ENCODE results near the gene CTSW.

CTSW gene

DNA sequence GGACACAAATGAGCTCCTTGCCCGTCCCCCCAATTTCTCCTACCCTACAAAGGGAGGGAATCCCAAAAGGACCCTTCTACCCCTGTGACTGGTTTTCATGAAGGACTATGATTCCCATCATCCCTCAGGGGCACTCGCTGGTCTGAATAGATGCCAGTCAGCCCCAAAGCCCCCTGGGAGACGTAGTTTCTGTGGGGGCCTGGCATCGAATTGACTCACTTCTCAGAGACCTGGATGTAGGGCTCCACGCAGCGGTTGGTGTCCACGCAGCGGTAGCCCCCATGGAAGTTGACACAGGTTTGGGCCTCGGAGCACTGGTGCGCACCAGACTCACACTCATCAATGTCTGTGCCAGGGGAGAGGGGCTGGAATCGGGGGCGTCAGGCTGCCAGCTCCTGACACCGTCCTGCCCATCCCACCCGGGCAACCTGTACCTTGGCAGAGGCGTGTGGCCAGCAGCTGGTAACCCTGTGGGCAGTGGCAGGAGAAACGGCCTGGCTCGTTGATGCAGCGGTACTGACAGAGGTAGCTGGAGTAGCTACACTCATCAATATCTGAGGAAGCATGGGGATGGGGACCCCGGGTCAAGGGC is 11.5 kb upstream of the CTSW start:
- DNase-seq, result no peak

DNA sequence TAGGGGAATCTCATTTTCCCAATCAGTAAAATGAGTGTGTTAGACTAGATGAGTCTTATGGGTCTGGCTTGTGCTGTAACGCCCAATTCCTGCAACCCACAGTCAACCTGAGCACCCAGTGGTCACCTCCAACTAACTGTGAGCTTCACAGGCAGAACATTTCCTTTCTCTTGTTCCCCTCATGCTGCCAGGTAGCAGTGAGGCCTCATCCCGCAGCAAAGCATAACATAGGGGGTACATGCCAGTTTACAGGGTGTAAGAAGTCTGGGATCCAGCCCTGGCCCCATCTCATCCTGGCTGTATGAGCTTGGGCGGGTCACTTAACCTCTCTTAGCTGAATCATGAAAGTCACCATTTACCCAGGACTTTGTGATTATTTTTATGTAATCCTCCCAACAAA is 10.7 kb upstream of the CTSW start:
- no peak for DNase-seq

DNA sequence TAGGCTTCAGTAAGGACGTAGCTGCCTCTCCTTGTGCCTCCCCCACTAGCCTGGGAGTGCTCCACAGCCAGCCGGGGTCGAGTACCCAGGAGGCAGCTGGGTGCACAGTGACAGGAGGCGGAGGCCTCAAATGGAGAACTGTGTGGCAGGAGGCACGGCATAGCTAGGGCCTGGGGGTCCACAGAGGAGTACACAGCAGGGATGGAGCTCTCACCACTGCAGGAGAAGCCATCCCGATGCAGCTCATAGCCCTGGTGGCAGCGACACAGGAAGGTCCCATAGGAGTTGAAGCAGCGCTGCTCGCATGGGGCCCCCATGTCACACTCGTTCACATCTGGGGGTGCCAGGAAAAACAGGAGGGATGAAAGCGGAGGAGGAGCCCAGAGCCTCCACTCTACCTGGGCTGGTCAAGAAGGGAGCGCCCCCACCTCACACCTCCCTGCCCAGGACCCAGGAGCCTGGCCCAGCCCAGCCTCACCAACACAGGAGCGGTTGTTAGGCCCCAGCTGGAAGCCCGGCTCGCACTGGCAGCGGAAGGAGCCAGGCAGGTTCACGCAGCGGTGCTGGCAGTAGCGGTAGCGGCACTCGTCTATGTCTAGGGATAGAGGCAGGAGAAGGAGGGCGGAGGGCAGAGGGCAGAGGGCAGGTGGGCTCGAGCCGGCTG is 9.9 kb upstream of the CTSW start:
- no peak for DNase-seq

DNA sequence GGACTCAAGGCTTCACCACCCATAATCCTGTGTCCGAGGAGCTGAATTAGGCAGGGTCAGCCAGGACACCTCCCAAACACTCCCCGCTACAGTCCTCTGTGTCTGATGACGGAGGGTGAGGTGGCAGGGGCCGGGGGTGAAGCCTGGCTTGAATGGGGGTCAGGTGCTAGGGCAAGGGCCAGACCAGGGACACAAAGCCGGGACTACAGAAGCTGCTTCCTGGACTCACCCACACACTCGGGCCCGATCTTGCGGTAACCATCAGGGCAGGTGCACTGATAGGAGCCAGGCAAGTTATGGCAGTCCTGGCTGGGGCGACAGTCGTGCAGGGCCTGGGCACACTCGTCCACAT is 9.4 kb upstream of the CTSW start:
- DNase-seq, result no peak

DNA sequence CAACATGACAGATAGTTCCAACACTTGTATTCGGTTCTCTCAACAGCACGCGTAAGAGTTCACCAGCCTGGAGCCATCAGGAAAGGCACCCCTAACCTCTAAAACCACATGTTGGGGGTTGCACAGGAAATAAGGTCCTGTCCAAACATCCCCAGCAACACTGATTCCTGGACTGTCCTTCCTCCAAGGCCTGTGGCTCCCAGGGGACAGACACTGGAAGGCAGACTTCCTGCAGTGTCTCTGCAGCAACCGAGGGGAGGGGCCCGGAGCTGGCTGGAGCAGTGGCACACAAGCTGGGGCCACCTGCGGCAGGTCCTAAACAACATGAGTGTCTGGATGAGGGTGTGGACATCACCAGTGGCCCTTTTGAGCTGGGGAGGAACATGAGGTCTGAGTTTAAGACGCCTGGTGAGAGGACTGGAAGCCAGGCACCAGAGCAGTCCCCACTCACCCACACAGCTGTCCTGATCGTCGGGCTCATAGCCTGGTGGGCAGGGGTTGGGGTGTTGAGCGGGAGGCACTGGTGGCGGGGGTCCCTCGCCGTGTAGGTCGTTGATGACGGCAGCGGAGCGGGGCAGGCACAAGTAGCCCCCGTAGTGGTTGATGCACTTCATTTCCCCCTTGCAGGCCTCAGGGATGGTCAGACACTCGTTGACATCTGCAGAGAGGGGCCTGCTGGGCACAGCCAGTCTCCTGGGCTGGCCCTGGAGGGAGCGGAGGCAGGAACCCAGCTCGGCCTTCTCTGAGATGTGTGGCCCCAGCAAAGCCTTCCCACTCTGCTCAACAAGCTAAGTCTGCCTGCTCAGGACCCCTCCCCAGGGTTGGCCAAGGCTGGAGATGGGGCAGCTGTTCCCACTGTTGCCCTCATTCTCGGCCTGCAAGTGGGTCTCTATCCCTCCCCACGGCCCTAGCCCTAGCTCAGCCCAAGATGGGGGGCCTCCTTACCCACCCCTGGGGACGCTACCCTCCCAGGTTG is 8.6 kb upstream of the CTSW start:
- no peak for DNase-seq

DNA sequence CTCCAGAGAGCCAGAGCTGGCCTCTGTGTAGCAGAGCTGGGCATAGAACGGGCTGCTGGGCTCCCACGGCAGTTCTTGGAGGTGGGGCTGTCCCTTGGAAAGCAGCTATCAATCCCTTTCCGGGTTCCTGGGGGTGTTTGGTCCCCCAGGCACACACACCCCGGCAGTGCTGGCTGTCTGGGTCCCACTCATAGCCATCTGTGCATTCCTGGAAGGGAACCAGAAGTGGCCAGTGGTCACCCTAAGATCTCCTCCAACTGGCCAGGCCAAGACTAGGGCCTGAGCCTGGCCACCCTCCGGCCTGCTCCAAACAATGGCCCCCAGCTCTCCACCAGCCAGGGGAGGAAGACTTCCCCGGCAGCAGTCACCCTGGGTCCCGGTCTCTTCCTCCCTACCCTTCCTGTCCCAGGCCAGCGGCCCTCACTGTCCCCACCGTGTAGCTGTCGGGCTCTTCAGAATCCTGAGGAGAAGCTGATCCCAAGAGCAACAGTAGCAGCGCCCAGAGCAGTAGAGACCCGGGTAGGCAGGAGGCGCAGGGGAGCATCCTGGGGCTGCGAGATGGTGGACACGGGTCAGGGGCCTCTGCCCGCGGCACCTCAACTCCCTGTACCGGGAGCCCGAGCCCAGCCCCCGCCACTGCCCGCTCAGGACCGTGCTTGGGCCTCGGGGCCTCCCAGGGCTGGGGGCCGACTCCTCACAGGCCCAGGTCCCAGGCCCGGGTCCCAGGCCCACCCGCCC is 7.7 kb upstream of the CTSW start:
- no peak for DNase-seq

DNA sequence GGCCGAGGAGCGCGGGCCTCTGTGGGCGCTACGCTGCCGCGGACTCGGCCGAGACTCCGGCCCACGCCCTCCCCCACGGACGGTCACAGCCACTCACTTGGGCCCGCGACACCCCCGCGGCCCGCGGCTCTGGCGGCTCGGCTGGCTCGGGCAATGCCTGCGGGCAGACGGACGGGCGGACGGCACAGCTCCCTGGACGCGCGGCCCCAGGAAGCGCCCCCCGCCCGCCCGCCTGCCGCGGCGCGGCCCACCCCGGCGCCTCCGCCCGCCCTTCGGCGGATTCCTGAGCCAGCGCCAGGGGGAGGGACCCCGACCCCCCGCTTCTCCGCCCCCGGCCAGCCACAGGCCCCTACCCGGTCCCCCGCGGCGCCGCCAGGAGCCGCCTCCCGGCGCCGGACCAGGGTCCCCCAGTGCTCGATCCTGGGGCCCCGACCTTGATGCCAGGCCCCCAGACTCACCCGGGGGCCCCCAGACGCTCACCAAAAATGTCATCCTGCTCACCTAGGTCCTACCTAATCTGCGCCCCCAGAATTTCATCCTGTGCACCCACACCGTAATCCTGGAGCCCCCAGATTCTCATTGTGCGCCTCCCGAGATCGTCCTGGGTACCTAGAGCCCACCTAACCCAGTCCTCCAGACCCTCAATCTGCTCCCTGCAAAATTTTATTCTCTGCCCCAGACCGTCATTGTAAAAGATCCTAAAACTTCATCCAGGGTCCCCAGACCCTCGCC is 6.9 kb upstream of the CTSW start, which contains the start of gene EFEMP2:
Gene EFEMP2, minus strand, starts transcription at position 215 of the 732 bp plus-strand sequence. CDS start 446 bp downstream, outside the sequence.
- no peak for DNase-seq

DNA sequence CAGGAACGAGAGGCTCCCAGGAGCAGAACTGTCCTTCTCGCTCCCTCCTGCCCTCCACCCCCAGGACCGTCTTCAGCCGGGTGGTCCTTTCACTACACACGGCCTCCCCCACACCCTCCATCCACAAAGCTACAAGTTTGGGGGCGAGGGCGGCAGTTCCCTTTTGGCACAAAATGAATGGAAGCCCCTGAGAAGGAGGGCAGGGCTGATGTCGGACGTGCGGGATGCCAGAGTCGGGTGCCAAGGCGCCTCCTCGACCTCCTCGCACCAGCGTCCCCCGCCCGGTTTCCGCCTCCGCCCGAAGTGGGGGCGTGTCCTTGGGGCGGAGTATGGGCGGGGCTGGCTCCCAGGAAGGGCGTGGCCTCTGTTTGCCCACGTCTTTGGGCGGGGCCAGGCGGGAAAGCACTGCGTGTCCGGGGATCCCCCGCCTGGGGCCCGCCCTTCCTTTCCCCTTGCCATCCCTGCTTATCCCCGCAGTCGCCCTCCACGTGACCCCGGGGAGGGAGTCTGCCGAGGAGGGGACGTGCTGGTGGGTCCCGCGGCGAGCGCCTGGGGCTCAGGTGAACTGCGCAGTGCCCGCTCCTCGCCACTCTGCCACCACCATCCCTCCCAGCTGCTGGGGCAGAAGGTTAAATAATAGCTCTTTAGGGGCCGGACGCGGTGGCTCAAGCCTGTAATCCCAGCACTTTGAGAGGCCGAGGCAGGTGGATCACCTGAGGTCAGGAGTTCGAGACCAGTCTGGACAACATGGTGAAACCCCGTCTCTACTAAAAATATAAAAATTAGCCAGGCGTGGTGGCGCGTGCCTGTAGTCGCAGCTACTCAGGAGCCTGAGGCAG is 6.1 kb upstream of the CTSW start:
- DNase-seq, result peak; percentile 97

DNA sequence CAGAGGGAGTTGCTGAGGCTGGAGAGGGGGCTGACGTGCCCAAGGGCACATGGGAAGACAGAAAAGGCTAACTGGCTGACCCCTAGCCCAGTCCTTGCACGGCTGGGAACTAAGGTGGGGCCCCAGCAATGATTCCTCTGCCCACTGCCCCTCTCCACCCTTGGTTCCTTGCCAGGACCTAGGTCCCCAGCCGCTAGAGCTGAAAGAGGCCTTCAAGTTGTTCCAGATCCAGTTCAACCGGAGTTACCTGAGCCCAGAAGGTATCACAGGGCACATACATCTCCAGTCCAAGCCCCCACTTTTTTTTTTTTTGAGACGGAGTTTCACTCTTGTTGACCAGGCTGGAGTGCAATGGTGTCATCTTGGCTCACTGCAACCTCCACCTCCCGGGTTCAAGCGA is 390 bp downstream of the CTSW start:
- no peak for DNase-seq

DNA sequence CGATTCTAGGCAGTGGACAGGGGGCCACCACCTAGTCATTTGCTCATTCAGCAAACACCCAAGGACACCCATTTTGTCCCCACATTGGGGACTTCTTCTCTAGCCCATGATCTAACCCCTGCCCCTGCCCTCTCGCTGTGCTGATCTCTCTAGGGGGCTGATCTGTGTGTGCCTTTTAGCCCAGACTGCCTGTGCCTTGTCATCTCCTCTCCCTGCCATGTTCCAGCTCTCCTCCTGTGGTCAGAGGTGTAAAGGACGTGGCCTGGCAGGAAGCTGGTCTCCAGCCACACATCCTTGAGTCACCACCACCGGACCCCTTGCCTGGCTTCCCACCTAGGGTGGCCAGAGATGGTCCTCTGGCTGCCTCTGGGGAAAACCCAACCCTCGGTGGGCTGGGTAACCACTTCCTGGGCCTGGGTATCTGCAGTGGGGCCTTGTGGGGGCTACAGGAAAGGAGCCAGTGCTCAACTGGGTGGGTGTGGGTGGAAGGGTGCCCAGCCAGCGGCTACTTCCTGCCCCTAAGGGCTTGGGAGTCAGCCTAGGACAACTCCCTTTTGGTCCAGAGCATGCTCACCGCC is 1.3 kb downstream of the CTSW start:
- DNase-seq, result no peak

DNA sequence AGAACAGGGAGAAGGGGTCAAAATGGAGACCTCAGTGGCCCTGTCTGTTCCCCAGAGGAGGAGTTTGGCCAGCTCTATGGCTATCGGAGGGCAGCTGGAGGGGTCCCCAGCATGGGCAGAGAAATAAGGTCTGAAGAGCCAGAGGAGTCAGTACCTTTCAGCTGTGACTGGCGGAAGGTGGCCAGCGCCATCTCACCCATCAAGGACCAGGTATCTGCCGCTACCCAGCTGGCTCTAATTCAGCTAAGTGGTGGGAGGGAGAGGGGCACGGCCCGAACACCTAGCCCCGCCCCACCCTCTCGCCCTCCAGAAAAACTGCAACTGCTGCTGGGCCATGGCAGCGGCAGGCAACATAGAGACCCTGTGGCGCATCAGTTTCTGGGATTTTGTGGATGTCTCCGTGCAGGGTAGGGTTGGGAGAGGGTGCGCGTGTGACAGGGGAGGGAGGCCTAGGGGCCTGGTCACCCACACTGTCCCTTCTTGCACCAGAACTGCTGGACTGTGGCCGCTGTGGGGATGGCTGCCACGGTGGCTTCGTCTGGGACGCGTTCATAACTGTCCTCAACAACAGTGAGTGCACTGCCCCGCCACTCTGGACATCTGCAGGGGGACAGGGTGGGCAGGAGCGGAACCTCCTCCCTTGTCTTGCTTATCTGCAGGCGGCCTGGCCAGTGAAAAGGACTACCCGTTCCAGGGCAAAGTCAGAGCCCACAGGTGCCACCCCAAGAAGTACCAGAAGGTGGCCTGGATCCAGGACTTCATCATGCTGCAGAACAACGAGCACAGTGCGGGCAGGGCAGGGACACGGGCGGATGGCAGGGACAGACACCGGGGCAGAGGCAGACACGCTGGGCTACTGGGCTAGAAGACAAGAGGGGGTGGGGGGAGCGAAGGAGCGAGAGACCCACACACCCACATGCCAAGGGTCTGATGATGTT is 2.8 kb downstream of the CTSW start:
- no peak for DNase-seq

DNA sequence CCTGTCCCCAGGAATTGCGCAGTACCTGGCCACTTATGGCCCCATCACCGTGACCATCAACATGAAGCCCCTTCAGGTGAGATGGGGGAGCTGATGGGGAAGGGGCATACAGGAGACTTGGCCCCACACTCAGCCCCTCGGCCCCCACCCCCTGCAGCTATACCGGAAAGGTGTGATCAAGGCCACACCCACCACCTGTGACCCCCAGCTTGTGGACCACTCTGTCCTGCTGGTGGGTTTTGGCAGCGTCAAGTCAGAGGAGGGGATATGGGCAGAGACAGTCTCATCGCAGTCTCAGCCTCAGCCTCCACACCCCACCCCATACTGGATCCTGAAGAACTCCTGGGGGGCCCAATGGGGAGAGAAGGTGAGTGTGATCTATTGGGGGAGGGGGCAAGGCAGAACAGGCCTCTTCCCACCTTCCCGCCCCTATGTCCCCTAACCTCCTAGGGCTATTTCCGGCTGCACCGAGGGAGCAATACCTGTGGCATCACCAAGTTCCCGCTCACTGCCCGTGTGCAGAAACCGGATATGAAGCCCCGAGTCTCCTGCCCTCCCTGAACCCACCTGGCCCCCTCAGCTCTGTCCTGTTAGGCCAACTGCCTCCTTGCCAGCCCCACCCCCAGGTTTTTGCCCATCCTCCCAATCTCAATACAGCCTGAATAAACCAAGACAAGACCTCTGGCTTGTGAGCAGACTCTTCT is 3.6 kb downstream of the CTSW start:
- no peak for DNase-seq

DNA sequence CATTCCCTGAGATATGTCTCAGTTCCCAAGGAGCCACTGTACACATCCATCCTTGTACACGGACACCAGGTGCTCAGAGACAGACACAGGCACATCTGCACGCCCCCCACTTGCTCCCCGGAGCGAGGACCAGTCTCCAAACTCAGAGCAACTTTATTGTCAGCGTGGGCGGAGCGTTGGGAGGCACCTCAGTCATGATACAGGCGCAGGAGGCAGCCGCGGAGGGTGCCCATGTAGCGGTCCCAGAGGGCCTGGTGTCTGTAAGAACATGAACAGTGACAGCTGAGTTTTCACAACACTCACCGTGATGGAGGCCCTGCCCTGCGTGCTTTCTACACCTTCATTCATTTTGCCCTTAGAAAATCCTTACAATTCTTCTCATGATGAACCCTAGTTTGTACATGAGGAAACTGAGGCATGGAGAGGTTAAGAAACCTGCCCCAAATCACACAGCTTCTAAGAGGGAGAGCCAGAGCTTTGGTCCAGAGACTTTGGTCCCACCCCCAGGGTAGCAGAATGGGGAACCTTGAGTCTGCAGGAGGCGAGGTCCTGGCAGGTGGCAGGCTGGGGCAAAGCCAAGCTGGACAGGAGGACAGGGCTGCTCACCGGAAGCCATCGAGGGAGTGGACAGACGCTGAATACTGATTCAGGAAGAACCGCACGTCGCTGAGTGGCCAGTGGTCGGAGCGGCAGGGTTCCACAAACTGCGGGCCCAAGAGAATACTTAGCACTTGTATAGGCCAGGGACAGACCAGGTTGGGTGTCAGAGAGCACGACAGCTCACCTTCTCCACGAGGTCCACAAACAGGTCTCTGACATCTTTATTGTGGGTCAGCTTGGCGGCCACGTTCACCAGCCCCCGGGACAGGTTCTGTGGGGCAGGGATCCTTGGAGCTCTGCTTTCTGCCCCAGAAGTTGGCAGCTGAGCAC is 4.4 kb downstream of the CTSW start:
- DNase-seq, result no peak

DNA sequence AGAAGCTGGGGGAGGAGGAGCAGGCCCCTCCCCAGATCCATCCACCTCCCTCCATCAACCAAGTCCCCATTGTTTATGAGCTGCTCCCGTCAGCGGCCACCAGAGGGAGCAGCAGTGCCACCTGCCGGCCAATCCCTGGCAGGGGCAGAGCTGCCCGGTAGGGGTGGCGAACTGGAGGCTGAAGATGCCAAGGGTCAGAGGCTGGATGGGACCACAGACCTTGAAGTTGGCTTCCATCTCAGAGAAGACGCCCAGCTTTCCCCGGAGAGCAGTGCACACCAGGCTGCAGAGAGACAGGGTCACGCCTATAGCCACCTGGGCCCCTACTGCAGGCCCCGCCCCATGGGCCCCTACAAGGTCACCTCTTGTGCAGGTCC is 5.1 kb downstream of the CTSW start:
- DNase-seq, result peak; percentile 73

DNA sequence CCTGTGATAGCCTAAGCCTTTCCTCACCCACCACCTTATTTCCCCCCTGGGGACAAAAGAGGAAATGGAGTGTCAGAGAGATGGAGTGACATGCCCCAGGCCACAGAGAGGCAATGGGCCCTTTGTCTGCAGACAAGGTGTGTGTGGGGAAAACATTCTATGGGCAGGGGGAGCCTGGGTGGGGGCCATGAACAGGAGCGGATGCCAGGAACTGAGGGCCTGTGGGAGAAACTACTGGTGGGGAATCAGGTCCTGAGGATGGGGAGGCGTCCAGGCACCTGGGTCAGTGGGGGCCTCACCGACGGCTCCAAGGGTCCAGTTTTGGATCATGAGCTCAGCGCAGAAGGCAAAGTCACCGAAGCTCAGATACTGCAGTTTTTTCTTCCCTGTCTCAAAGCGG is 5.6 kb downstream of the CTSW start:
- DNase-seq, result no peak

DNA sequence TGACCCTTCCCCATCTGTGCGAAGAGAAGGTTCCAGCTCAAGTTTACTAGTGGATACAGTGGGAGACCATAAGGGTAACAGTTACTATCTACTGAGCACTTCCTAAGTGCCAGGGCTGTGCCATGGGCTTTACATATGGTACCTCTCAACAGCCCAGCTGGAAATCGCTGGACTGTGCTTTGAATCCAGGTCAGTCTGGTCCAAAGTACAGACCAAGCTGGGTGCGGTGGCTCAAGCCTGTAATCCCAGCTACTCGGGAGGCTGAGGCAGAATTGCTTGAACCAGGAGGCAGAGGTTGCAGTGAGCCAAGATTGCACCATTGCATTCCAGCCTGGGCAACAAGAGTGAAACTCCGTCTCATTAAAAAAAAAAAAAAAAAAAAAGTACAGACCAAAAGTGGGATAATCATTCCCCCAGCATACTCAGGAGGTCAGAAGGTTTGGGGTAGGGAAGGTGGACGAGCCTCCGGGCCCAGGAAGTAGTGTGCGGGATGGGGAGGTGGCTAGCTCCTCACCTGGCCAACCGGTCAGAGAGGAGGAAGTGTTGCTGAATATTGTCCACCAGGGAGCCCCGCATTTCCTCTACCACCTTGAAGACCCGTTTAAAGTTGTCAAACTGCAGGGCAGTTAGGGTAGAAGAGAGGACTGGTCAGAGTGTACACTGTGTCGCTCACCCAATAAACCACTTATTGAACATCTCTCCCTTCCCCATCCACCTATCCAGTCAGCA is 6.3 kb downstream of the CTSW start:
- no peak for DNase-seq

Data from activated T-cell treated with anti-CD3 and anti-CD28 coated beads for 4 hours (primary cell).